HG03064 (cell line): Measurements from ENCODE around the gene LAMTOR5.
"Not testable (repeated sequence)": the region's sequence is repeated elsewhere in the genome, so short reads cannot be mapped to it uniquely, and the experiment has no call there.

ENCODE experiments used
- ATAC-seq: cut with Tn5 transposase; IDR thresholded peaks from one replicate; pipeline ENCODE4 v1.9.1; 2021; ENCODE audit warnings: low read depth; ENCODE audit not compliant: unreplicated experiment

The LAMTOR5 gene

GRCh38 chr1:110407260-110408210, at the start of gene LAMTOR5:
Gene LAMTOR5, minus strand, starts transcription at chr1:110407694. Its CDS starts 74 bp downstream, at chr1:110407620.
- ATAC-seq = peak; percentile 79

DNA sequence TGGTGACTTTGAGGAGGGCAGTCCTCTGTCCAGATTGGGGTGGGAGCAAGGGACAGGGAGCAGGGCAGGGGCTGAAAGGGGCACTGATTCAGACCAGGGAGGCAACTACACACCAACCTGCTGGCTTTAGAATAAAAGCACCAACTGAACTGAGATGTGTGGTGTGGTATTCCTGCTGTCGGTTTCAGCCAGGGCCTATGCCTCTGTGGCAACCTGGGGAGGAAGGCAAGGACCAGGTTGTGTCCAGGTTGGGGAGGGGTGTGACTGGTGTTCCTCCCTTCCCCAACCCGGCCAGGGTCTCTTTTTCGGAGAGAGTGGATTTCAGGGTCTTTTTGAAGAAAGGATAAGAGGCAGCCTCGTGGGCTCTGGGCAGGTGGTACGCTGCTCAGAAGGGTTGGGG, 49.7 kb upstream of the LAMTOR5 start:
- no peak for ATAC-seq

GRCh38 chr1:110455151-110455550, 47.7 kb upstream of the LAMTOR5 start:
- ATAC-seq = no peak

DNA sequence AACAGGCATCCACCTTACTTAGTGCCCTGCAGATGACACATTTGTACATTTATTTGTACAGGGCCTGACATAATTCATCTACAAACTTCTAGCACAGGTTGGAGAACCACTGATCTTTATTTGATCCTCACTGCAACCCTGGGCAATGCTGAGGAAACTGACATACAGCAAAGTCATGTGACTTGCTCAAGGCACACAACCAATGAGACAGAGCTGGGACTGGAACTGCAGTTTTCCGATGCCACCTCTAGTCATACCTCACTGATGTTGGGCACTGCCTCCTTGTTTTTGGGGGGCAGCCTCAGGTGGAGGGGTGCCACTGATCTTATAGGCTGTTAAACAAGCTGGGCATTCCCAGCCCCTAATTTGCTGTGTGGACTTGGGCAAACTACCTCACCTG, 46.8 kb upstream of the LAMTOR5 start:
- no peak for ATAC-seq

GRCh38 chr1:110453829-110454228, 46.3 kb upstream of the LAMTOR5 start:
- ATAC-seq = no peak

DNA sequence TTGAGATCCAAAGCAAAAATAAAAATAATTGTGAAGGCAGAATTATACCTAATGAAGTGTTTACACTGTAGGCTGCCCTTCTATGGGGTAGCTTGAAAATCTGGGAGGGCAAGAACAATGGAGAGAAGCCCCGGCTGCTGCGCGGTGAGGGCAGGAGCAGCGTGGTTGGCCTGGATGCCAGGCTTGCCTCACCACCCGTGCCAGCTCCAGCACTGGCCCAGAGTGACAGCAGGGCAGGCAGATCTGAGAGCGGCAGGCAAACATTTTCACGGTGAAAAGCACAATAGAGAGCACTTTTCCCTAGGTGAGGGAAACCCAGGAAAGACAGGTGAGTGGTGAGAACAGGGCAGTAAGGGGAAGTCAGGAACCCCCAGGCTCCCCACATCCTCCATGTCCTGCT, 44.8 kb upstream of the LAMTOR5 start:
- ATAC-seq = no peak

DNA sequence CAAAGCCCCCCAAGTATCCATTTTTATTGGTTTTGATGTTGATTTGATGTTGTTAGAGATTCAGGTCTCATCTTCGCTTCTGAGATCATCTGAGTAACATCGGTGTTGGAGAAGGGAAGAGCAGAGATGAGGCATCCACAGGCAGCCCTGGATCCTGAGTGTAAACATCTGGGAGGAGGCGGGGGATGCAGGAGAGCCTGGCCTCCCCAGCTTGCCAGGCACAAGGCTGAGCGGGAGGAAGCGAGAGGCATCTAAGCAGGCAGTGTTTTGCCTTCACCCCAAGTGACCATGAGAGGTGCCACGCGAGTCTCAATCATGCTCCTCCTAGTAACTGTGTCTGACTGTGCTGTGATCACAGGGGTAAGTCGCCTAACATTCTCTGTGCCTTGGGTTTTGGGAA, 43.4 kb upstream of the LAMTOR5 start, which contains the start of gene PROK1:
PROK1 (plus strand) TSS at position 221 of the 400 bp plus-strand sequence; CDS start at position 289, 68 bp downstream.
- no peak for ATAC-seq

DNA sequence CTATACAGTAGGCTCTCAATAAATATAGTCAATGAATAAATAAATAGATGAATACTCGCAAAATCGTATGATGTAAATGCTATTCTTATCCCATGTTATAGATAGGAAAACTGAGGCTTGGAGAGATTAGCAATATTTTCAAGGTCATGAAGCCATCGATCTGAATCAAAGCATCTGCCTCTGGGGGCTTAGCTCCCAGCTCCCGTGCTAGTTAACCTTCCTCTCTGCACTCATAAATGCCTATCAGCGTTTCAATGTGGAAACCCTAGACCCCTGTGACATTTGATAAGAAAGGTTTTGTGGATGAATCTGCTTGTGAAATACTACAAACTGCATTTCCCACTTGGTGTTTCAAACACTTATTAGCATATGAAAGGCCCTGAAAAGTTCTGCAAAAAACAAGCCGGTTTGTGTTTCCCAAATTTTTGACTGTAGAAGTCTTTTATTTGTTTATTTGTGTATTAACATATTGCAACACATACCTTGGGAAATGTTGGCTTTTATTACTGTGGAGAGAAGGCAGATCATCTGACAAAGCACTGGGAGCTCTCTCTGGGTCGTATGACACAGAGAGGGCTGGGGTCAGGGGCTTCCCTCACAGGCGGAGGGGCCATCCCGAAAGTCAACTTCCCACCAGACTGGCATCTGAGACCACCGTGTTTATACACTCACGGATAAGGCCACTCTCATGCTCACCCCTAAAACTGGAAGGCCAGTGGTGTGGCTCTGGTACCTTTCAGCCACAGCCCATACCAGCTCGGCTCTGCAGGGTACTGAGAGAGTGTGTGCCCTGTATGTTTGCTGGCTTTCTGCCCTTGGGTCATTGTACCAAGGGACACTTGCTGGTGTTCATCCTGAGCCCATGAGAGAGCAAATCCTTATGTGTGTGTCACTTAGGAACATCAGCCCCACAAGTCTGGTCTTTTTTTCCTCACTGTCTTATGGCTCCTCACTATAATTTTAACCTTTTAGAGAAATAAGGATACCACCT, 42.5 kb upstream of the LAMTOR5 start:
- no peak for ATAC-seq

- ATAC-seq = no peak
Observed at GRCh38 chr1:110444561-110444960, 37.1 kb upstream of the LAMTOR5 start.

DNA sequence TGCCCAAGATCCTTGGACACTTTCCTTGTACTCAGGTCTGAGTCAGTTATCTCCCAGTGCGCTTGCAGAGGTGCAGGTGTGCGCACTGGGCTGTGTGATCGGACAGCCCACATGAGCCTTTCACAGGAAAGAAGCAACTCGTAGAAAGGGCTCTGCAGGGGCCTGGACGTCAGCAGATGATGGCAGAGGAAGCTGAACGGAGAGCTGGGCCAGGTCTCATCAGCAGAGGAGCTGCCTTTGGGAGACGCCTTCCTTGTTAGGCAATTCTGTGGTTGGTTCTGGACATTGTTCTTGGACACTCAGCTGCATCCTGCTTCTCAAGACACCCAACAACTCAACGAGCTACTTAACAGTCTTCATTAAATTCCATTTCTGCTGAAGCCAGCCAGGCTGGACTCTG, 36.0 kb upstream of the LAMTOR5 start:
- ATAC-seq = no peak

DNA sequence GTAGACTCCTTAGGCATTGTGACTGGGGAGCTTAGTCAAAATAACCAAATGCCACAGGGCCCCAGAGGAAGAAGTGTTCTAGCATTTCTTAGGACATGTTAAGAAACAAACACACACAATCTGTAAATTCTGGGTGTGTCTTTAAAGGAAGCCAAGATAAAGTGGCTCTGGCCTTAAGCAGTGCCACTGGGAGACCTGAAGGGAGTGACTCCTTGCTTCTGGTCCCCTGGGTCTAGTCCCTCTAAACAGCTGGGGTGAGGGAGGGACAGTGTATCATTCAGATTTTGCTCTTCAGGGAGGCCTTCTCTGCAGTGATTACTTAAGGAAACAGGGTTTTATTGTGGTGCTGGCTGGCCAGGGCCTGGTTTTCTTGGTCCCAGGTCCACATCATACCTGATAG, 34.4 kb upstream of the LAMTOR5 start:
- no peak for ATAC-seq

- ATAC-seq = no peak
Observed at GRCh38 chr1:110440877-110441276, 33.4 kb upstream of the LAMTOR5 start.

- ATAC-seq = not testable (repeated sequence)
Observed at GRCh38 chr1:110439873-110440272, 32.4 kb upstream of the LAMTOR5 start.

DNA sequence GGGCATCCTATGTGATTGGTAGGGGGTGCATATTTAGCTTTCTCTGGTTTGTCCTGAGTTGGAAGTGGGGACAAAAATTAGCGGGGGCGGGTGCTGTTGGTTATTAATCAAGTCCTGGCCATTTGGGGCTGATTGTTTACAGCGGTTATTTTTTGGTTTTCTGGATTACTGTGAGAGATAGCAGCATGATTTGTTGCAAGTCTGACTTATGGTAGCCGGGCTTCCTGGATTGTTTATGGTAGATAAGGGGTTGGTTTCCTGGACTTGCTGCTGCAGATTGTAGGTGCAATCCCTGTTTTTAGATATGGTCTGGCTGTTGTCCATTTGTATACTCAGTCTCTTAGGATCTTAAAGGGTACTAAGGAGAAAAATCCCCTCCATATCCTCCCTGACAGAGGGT, 31.4 kb upstream of the LAMTOR5 start:
- no peak for ATAC-seq

DNA sequence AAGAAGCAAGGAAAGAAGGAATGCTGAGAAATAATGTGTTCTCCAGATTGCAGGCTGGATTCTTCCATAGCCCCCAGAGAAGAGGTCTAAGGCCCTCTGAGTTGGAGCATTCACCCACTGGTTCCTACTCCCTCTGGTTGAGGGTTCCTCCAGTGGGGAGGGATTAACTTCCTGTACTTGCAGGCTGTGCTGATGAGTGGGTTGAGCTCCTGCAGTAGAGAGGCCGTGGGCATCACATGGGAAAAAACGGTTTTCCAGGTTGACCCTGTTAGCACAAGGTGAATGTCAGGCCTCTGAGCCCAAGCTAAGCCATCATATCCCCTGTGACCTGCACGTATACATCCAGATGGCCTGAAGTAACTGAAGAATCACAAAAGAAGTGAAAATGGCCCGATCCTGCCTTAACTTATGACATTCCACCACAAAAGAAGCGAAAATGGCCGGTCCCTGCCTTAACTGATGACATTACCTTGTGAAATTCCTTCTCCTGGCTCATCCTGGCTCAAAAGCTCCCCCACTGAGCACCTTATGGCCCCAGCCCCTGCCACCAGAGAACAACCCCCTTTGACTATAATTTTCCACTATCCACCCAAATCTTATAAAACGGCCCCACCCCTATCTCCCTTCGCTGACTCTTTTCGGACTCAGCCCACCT, 30.3 kb upstream of the LAMTOR5 start:
- ATAC-seq = not testable (repeated sequence)

DNA sequence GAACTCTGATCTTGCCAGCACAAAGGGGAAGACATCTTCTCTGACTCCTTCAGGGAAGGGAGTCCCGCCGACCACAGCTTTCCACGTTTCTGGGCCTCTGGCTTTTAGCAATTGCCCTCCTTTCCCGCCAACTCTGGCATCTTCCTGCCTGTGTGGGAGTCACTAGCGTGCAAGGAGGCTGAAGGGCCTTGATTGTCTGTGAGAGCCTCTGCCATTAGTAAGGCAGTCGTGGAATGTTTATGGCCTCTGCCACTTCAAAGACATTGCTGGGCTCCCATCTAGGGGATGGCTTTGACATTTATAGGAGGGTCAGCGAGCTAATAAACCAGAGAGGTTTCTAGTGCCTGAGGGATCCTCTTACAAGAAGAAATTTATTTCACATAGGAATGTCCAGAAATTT, 29.1 kb upstream of the LAMTOR5 start:
- ATAC-seq = no peak

DNA sequence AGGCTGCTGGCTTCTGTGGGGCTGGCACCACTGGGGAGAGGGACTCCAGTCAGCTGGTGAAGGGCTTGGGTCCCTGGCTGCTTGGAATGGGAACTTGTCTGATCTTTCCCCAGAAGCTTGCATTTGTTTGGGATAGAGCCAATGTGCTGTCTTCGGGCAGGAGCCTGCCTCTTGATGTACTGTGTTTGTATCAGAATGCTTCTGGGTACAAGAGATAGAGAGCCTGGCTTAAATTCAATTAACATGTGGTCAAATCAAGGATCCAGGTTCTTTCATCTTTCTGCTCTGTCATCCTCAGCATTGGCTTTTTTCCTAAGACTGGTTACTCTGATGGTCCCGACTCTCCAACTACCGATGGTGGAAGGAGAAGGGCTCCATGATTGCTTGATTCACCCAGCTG, 27.5 kb upstream of the LAMTOR5 start:
- no peak for ATAC-seq

GRCh38 chr1:110433803-110434202, 26.3 kb upstream of the LAMTOR5 start:
- no peak for ATAC-seq

DNA sequence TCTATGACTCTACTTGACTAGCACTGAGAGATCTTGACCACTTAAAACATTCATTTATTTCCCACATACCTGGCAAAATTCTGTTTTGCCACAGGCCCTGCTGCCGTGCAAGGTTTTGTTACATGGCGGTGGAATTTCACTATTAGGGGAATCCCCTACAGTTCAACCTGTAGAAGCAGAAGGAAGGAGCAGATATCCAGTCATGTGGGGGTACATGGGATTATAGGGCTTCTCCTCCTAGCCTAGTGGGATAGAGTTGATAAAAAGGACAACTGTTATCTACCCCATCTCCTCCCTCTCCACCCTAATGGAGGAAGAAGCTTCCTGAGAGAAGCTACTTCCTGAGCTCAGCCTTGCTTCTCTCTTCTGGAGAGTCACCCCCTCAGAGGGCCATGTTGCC, 25.7 kb upstream of the LAMTOR5 start:
- ATAC-seq = no peak

DNA sequence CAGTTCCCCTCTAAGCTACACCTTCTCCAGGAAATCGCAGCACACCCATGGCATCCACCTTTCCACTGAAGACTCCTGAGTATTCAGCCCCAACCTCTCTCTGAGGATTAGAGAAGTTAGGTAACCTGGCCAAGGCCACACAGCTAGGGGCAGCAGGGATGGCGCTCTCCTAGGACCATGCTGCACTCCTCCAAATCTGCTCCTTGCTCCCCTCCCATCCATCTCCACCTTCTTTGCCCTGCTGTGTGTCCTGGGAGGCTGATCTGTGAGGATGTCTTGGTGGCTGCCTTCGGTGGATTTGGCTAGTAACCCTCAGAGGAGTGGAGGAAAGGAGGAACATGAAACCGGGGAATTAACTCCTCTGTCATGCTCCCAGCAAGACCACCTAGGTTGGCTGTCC, 23.4 kb upstream of the LAMTOR5 start:
- ATAC-seq = no peak

DNA sequence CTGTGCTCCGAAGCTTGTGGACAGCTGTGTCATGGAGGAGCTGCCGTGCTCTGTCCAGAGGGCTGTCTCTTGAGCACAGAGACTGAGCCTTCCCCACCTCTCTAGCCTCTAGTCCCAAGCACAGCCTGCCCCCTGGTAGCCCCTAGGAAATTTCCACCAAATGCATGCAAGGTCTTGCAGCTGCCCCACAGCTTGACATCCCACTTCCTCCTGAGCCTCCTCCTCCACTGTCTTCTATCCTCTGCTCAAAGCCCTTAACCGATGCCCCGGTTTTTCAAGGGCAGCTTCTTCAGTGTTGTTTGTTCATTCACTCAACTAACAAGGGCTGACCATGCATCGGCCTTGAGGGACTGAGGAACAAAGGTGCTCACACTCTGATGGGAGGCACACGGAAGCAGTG, 22.9 kb upstream of the LAMTOR5 start:
- no peak for ATAC-seq
